GM18907 (cell line): Measurements from ENCODE around the gene MYRFL.
"Not testable (repeated sequence)": the region's sequence is repeated elsewhere in the genome, so short reads cannot be mapped to it uniquely, and the experiment has no call there.

Experiments used
- ATAC-seq: cut with Tn5 transposase; IDR thresholded peaks from one replicate; pipeline ENCODE4 v1.9.1; 2021; ENCODE audit warnings: mild to moderate bottlenecking, moderate library complexity; ENCODE audit not compliant: unreplicated experiment

The MYRFL gene

GRCh38 chr12:69981881-69982475 is 157.0 kb downstream of the MYRFL start:
- no peak for ATAC-seq

GRCh38 chr12:69984241-69984640 is 159.2 kb downstream of the MYRFL start:
- ATAC-seq = no peak

- peak; percentile 95 for ATAC-seq
Observed at GRCh38 chr12:69985656-69986055, 160.6 kb downstream of the MYRFL start.

- ATAC-seq = no peak
Observed at GRCh38 chr12:69986114-69986513, 161.1 kb downstream of the MYRFL start.

GRCh38 chr12:69987579-69988091 is 162.6 kb downstream of the MYRFL start:
- no peak for ATAC-seq

- ATAC-seq = no peak
Observed at GRCh38 chr12:69988481-69989321, 163.7 kb downstream of the MYRFL start.

- ATAC-seq = no peak
Observed at GRCh38 chr12:69991690-69992288, 166.8 kb downstream of the MYRFL start.

- ATAC-seq = no peak
Observed at GRCh38 chr12:69993433-69993832, 168.4 kb downstream of the MYRFL start.

- not testable (repeated sequence) for ATAC-seq
Observed at GRCh38 chr12:69994086-69994485, 169.1 kb downstream of the MYRFL start.

- ATAC-seq = no peak
Observed at GRCh38 chr12:69994724-69995173, 169.7 kb downstream of the MYRFL start.

GRCh38 chr12:69996241-69996640 is 171.2 kb downstream of the MYRFL start:
- ATAC-seq = no peak

- no peak for ATAC-seq
Observed at GRCh38 chr12:69996722-69997121, 171.7 kb downstream of the MYRFL start.

GRCh38 chr12:69998011-69998410 is 173.0 kb downstream of the MYRFL start:
- no peak for ATAC-seq

- ATAC-seq = no peak
Observed at GRCh38 chr12:69998922-69999321, 173.9 kb downstream of the MYRFL start.

- no peak for ATAC-seq
Observed at GRCh38 chr12:69999561-69999960, 174.5 kb downstream of the MYRFL start.

- no peak for ATAC-seq
Observed at GRCh38 chr12:70002097-70002911, 177.3 kb downstream of the MYRFL start.

GRCh38 chr12:70002912-70003255 is 177.9 kb downstream of the MYRFL start:
- ATAC-seq = no peak

GRCh38 chr12:70005864-70006618 is 181.0 kb downstream of the MYRFL start:
- ATAC-seq = no peak

GRCh38 chr12:70006619-70006973 is 181.6 kb downstream of the MYRFL start:
- no peak for ATAC-seq

- ATAC-seq = no peak
Observed at GRCh38 chr12:70007687-70008086, 182.7 kb downstream of the MYRFL start.
